ENCODE measurements around the gene KRTAP10-3.
"Not testable (repeated sequence)": the region's sequence is repeated elsewhere in the genome, so short reads cannot be mapped to it uniquely, and the experiment has no call there.

The KRTAP10-3 gene

DNA sequence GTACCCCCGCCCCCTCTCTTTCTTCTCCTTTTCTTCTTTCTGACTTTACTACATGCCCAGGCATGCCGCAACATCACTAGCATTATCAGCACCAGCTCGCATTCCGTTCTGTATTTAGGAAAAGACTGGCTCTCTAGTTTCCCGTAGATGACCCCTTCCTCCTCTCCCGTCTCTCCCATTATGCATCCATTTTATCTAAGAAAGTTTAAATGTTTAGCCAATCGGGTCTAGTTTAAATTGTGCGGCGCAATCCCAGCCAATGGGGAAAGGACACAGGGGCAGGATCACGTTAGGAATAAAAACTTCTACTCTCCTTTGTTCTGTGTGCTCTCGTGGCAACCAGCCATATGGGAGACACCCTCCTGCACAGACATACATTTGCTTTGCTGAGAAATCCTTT, 39.5 kb upstream of the KRTAP10-3 start:
- Histone ChIP-seq H3K79me2 (ENCODE audit: control insufficient read depth, insufficient read depth, low read length, unreplicated experiment) (no peaks in the 10 kb centered on the region), H3K4me1 (ENCODE audit: control insufficient read depth, insufficient read depth, low read length, unreplicated experiment) (no peaks in the 10 kb centered on the region), H3K36me3 (ENCODE audit: insufficient read depth, low read length) (no peaks in the 10 kb centered on the region), H3K4me3 (ENCODE audit: low read depth, low read length) (no peak overlapping the region), H3K27ac (ENCODE audit: low read depth, low read length) (no peak overlapping the region), H3K27me3 (ENCODE audit: insufficient read depth, low read length) (peaks cover 83% of the 10 kb centered on the region), H2AFZ (ENCODE audit: low read length, unreplicated experiment) (no peak overlapping the region)

GRCh38 chr21:44596068-44596725, 37.6 kb upstream of the KRTAP10-3 start:
- Histone ChIP-seq H3K4me1 (ENCODE audit: control insufficient read depth, insufficient read depth, low read length, unreplicated experiment) (no peaks in the 10 kb centered on the region), H3K79me2 (ENCODE audit: control insufficient read depth, insufficient read depth, low read length, unreplicated experiment) (no peaks in the 10 kb centered on the region), H3K27ac (ENCODE audit: low read depth, low read length) (no peak overlapping the region), H2AFZ (ENCODE audit: low read length, unreplicated experiment) (no peak overlapping the region), H3K36me3 (ENCODE audit: insufficient read depth, low read length) (no peaks in the 10 kb centered on the region), H3K27me3 (ENCODE audit: insufficient read depth, low read length) (peaks cover 80% of the 10 kb centered on the region), H3K4me3 (ENCODE audit: low read depth, low read length) (no peak overlapping the region)

DNA sequence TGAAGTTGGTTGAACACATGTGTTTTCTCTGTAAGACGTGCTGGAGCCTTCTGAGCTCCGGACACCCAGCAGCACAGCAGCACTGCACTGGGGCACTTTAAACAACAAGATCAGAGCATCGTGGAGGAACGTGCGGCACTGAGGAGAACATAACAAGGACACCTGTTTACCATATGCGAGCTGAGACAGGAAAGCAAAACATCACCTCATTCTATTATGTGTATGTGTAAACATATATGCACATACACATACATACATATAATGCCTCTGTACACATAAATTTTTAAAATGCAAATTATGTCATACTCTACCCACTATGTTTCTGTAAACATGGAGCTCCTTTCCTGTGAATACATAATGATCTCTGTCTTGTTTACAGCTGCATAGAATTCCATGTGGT, 36.9 kb upstream of the KRTAP10-3 start:
- Histone ChIP-seq H2AFZ (ENCODE audit: low read length, unreplicated experiment) (no peak overlapping the region), H3K27me3 (ENCODE audit: insufficient read depth, low read length) (peaks cover 77% of the 10 kb centered on the region), H3K27ac (ENCODE audit: low read depth, low read length) (no peak overlapping the region), H3K36me3 (ENCODE audit: insufficient read depth, low read length) (no peaks in the 10 kb centered on the region), H3K79me2 (ENCODE audit: control insufficient read depth, insufficient read depth, low read length, unreplicated experiment) (no peaks in the 10 kb centered on the region), H3K4me3 (ENCODE audit: low read depth, low read length) (no peak overlapping the region), H3K4me1 (ENCODE audit: control insufficient read depth, insufficient read depth, low read length, unreplicated experiment) (no peaks in the 10 kb centered on the region)

GRCh38 chr21:44594406-44594916, 35.9 kb upstream of the KRTAP10-3 start:
- no peak overlapping the region for H3K27ac ChIP-seq (ENCODE audit: low read depth, low read length)
- H2AFZ ChIP-seq (ENCODE audit: low read length, unreplicated experiment) = no peak overlapping the region
- H3K27me3 ChIP-seq (ENCODE audit: insufficient read depth, low read length) = peaks cover 67% of the 10 kb centered on the region
- no peaks in the 10 kb centered on the region for H3K36me3 ChIP-seq (ENCODE audit: insufficient read depth, low read length)
- no peaks in the 10 kb centered on the region for H3K79me2 ChIP-seq (ENCODE audit: control insufficient read depth, insufficient read depth, low read length, unreplicated experiment)
- no peaks in the 10 kb centered on the region for H3K4me1 ChIP-seq (ENCODE audit: control insufficient read depth, insufficient read depth, low read length, unreplicated experiment)
- no peak overlapping the region for H3K4me3 ChIP-seq (ENCODE audit: low read depth, low read length)

DNA sequence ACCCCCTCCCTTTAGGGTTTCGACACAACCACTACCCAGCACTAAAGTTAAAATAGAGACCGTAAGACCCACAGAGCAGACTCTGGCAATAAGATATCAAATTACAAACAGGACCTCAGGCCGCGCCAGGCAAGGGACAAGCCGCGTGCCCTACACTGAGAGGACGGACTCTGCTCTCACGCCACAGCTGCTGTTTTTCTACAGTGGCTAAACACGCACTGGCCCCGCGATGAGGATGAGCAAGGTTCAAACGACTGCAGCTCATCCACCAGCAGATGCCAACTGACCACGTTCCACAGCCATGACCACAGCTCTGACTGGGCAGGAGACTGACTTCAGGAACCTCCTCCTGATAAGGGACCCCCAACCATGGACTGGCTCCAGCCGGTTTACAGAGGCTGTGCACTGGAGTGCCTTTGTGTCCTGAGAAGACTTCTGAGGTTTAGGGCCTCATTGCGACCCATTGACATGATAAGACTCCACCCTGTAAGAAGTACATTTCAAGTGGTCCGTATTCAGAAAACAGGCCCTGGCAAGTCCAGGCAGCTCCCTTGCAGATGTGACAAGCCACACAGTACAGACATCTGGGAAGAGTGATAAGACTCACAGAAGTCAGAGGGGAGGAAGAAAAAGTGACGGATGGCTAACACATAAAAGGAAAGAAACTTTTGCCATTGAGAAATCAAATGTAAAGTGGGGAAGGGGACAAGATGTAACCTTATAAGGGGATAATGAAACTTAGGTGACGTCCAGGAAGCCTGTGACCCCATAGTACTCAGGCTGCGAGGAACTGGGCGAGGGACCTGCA, 35.2 kb upstream of the KRTAP10-3 start:
- H3K79me2 ChIP-seq (ENCODE audit: control insufficient read depth, insufficient read depth, low read length, unreplicated experiment) = no peaks in the 10 kb centered on the region
- no peak overlapping the region for H2AFZ ChIP-seq (ENCODE audit: low read length, unreplicated experiment)
- H3K27ac ChIP-seq (ENCODE audit: low read depth, low read length) = no peak overlapping the region
- H3K4me3 ChIP-seq (ENCODE audit: low read depth, low read length) = no peak overlapping the region
- H3K27me3 ChIP-seq (ENCODE audit: insufficient read depth, low read length) = peaks cover 62% of the 10 kb centered on the region
- H3K4me1 ChIP-seq (ENCODE audit: control insufficient read depth, insufficient read depth, low read length, unreplicated experiment) = no peaks in the 10 kb centered on the region
- no peaks in the 10 kb centered on the region for H3K36me3 ChIP-seq (ENCODE audit: insufficient read depth, low read length)

DNA sequence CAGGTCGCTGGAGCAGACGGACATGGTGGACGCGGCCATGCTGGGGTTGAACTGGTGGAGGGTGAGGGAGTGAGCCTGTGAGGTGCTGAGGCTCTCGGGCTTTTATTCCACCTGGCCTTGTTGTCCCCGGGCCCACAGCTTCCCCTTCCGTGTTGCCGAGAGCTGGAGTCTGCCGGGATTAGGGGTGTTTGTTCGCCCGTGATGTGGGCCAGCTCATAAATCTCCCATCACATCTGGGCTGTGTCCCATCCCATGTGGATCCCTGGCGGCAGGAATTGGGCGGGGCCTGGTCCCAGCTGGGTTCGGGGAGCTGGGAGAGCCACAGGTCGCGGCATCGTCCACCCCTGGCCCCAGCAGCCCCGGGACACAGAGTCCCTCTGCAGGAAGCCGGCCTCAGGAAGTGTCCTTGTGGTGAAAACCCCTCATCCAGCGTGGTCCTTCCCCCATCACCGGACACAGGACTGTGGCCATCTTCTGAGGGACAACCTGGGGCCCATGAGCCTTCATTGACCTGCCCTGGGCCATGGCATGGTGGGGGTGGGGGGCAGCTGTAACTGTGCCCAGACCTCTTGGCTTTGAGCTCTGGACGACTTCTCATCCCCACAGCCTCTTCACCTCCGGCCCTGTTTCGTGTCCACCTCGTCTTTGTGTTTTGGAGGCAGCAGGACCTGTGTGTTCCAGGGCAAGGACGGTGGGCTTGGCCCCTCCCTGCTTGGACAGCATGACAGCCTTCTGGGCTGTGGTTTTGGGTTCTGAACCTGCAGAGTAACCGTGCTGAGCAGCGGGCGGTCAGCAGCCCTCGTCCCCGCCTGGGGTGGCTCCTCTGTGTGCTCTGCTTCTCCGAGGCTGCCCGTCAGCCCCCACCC, 34.1 kb upstream of the KRTAP10-3 start, which contains the start of gene KRTAP10-6:
TSS of gene KRTAP10-6 (minus strand) at position 60 of the 866 bp plus-strand sequence. CDS start at position 39, 21 bp downstream.
- Histone ChIP-seq H3K27me3 (ENCODE audit: insufficient read depth, low read length) (peaks cover 51% of the 10 kb centered on the region), H2AFZ (ENCODE audit: low read length, unreplicated experiment) (no peak within 1 kb of the TSS), H3K4me1 (ENCODE audit: control insufficient read depth, insufficient read depth, low read length, unreplicated experiment) (no peaks in the 10 kb centered on the region), H3K36me3 (ENCODE audit: insufficient read depth, low read length) (no peaks in the 10 kb centered on the region), H3K79me2 (ENCODE audit: control insufficient read depth, insufficient read depth, low read length, unreplicated experiment) (no peaks in the 10 kb centered on the region), H3K27ac (ENCODE audit: low read depth, low read length) (no peak within 1 kb of the TSS), H3K4me3 (ENCODE audit: low read depth, low read length) (no peak within 1 kb of the TSS)

GRCh38 chr21:44591801-44592130, 33.2 kb upstream of the KRTAP10-3 start:
- not testable (repeated sequence) for H3K4me1 ChIP-seq (ENCODE audit: control insufficient read depth, insufficient read depth, low read length, unreplicated experiment); H2AFZ ChIP-seq (ENCODE audit: low read length, unreplicated experiment); H3K27ac ChIP-seq (ENCODE audit: low read depth, low read length)

DNA sequence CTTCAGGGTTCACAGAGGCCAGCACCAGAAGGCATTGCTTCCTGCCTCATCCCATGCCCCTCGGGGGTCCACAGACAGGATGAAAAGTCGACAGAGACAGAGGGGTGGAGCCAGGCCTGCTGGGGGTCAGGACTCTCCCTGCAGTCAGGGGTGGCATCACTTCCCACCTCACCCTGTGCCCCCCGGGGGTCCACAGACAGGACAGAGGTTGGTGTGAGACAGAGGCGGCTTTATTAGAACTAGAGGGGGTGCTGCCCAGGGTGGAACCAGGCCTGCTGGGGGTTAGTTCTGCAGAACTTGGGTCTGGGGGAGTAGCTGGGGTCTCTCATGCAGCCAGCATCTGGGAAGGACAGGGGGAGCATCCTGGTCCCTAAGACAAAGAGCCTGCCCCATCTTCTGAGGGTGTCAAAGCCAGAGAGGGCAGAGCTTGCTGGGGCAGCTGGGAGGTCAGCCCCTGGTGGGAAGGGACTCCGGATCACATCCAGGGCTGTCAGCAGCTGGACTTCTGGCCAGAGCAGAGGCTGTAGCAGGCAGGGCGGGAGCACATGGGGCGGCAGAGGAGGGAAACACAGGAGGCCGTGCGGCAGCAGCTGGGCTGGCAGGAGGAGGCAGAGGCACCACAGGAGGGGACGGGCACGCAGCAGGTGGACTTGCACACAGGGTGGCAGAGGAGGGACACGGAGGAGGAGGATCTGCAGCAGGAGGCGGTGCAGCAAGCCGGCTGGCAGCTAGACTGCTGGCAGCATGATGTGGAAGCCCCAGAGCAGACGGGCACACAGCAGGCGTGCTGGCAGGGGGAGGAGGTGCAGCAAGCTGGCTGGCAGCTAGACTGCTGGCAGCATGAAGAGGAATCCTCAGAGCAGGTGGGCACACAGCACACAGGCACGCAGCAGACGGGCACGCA, 32.6 kb upstream of the KRTAP10-3 start:
- not testable (repeated sequence) for H3K4me1 ChIP-seq (ENCODE audit: control insufficient read depth, insufficient read depth, low read length, unreplicated experiment); H2AFZ ChIP-seq (ENCODE audit: low read length, unreplicated experiment); H3K27ac ChIP-seq (ENCODE audit: low read depth, low read length); H3K4me3 ChIP-seq (ENCODE audit: low read depth, low read length); H3K79me2 ChIP-seq (ENCODE audit: control insufficient read depth, insufficient read depth, low read length, unreplicated experiment); H3K36me3 ChIP-seq (ENCODE audit: insufficient read depth, low read length)
- peaks cover 37% of the 10 kb centered on the region for H3K27me3 ChIP-seq (ENCODE audit: insufficient read depth, low read length)

More at GRCh38 chr21:44591801-44592130, 33.2 kb upstream of the KRTAP10-3 start:
- H3K27me3 ChIP-seq (ENCODE audit: insufficient read depth, low read length) = peaks cover 43% of the 10 kb centered on the region
- not testable (repeated sequence) for H3K4me3 ChIP-seq (ENCODE audit: low read depth, low read length); H3K36me3 ChIP-seq (ENCODE audit: insufficient read depth, low read length); H3K79me2 ChIP-seq (ENCODE audit: control insufficient read depth, insufficient read depth, low read length, unreplicated experiment)

GRCh38 chr21:44590311-44590721, 31.7 kb upstream of the KRTAP10-3 start:
- H2AFZ ChIP-seq (ENCODE audit: low read length, unreplicated experiment) = no peak overlapping the region
- H3K79me2 ChIP-seq (ENCODE audit: control insufficient read depth, insufficient read depth, low read length, unreplicated experiment) = no peaks in the 10 kb centered on the region
- H3K27ac ChIP-seq (ENCODE audit: low read depth, low read length) = no peak overlapping the region
- H3K4me1 ChIP-seq (ENCODE audit: control insufficient read depth, insufficient read depth, low read length, unreplicated experiment) = no peaks in the 10 kb centered on the region
- H3K36me3 ChIP-seq (ENCODE audit: insufficient read depth, low read length) = no peaks in the 10 kb centered on the region
- H3K4me3 ChIP-seq (ENCODE audit: low read depth, low read length) = no peak overlapping the region
- H3K27me3 ChIP-seq (ENCODE audit: insufficient read depth, low read length) = peaks cover 37% of the 10 kb centered on the region
